Measurements from ENCODE around the gene HUNK. TPM values are rescaled to one million over a fixed set of nuclear protein-coding genes. Genes with fewer than 3 reads are reported as not detected.

The HUNK gene
- total and polyA plus RNA-seq, 2 of the 8 experiments (the other 6 are each of a cell fraction or from before 2014, with no cell fraction given), result 1.9 to 10.2 TPM

DNA sequence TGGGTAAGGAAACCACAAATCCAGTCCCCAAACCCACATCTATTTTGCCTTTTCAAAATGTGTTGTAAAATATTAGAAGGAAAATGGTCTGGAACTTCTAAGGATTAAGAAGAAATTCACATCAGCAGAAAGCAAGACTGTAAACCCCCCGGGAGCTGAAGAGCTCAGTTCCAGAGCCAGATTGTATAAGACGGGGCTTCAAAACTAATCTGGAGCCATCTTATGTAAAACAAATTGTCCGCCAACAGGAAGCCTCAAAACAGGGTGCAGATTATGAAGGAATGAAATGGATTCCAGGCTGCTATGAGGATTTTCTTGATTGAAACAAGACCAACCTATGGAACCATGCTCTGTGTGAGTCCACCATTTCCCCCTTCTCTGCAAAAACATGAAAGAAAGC, 25.1 kb upstream of the HUNK start:
- Histone ChIP-seq H2AFZ (ENCODE audit: low read length) (no peak overlapping the region), H2BK12ac (ENCODE audit: low read depth, low read length) (no peak overlapping the region), H3K14ac (ENCODE audit: insufficient read length) (no peak overlapping the region), H3K18ac (ENCODE audit: extremely low read depth, low read length) (no peak overlapping the region), H3K23me2 (ENCODE audit: low read depth, low read length) (no peaks in the 10 kb centered on the region), H3K56ac (replicated peaks; ENCODE audit: insufficient read length, low read depth, low read length) (no peak overlapping the region), H2BK20ac (ENCODE audit: low read length) (no peak overlapping the region), H3K9me3 (ENCODE audit: insufficient read depth in 2 of 2, low read depth in 1 of 2, low read length in 1 of 2) (no peaks in the 10 kb centered on the region), H3K4ac (replicated peaks; ENCODE audit: insufficient read length, low read depth, low read length) (no peak overlapping the region), H3K23ac (ENCODE audit: insufficient read length) (no peak overlapping the region), H3K27ac (ENCODE audit: low read depth, low read length) (no peak overlapping the region), H3K9ac (replicated peaks in 1 of 4; ENCODE audit: extremely low read depth in 1 of 4, low read depth in 3 of 4, low read length in 3 of 4) (no peak overlapping the region), H3K4me3 (ENCODE audit: extremely low read depth in 1 of 4, insufficient read depth in 2 of 4, low read depth in 3 of 4, low read length in 4 of 4) (no peak overlapping the region), H4K5ac (ENCODE audit: insufficient read length, low read depth, low read length) (no peak overlapping the region), H3K79me2 (ENCODE audit: control insufficient read depth in 1 of 2, insufficient read depth in 2 of 2, low read length in 2 of 2) (no peaks in the 10 kb centered on the region), H4K8ac (ENCODE audit: extremely low read depth, insufficient read depth, low read length) (no peak overlapping the region), H3K4me2 (ENCODE audit: insufficient read depth in 1 of 2, low read depth in 2 of 2, low read length in 2 of 2) (no peak overlapping the region), H2BK15ac (ENCODE audit: low read length) (no peak overlapping the region), H3K36me3 (ENCODE audit: control insufficient read depth in 2 of 4, insufficient read depth in 4 of 4, low read length in 3 of 4) (no peaks in the 10 kb centered on the region), H4K91ac (replicated peaks; ENCODE audit: insufficient read length, low read length) (no peak overlapping the region), H2BK120ac (replicated peaks; ENCODE audit: low read depth, low read length) (no peak overlapping the region), H2AK5ac (ENCODE audit: low read depth, low read length) (no peak overlapping the region), H4K20me1 (replicated peaks in 1 of 2; ENCODE audit: control insufficient read depth in 1 of 2, insufficient read depth in 2 of 2, low read length in 2 of 2) (no peaks in the 10 kb centered on the region), H3K27me3 (replicated peaks in 1 of 4; ENCODE audit: control insufficient read depth in 3 of 4, extremely low read depth in 1 of 4, insufficient read depth in 3 of 4, low read length in 3 of 4) (no peaks in the 10 kb centered on the region), H3K79me1 (ENCODE audit: low read depth, low read length) (no peaks in the 10 kb centered on the region), H2BK5ac (ENCODE audit: low read depth, low read length) (no peak overlapping the region), H3K4me1 (replicated peaks in 1 of 4; ENCODE audit: control insufficient read depth in 3 of 4, insufficient read depth in 4 of 4, low read length in 3 of 4) (peaks cover 0 to 6% (median 3%) of the 10 kb centered on the region in 4 experiments; a peak in 4 of 7 replicates)
- DNase-seq (ENCODE audit: low read depth in 1 of 2, low spot score in 2 of 2), result peak in 1 of 2 experiments; percentile 2
- ChIA-PET CTCF (ENCODE audit: partially characterized antibody) (interaction anchor here (1.9 to 3.1 kb wide), 2 partner anchors 18 to 62 kb away, joined by 6 to 9 read pairs; no protein-coding TSS in a partner anchor), POLR2A (ENCODE audit: partially characterized antibody) (no interaction called here)
- WGBS, 2 experiments (ENCODE audit: extremely low coverage in 1 of 2, insufficient coverage in 1 of 2, insufficient read length in 1 of 2, insufficient replicate concordance in 2 of 2, low coverage in 1 of 2, low lambda C conversion rate in 2 of 2, missing lambda C conversion rate in 1 of 2), result 93% methylated on average over 3 of the region's 3 CpGs; no CpG with 5 or more reads in 1 of the 2 experiments
- FAIRE-seq, result no peak
- no peak for TF ChIP-seq POLR2AphosphoS5 (IDR thresholded peaks at IDR 0.05; ENCODE audit: low read depth, low read length)
- no peak for TF ChIP-seq CBX5 (IDR thresholded peaks at IDR 0.05; ENCODE audit: low read depth, low read length)
- no peak for TF ChIP-seq NANOG (IDR thresholded peaks at IDR 0.05; ENCODE audit: insufficient read depth, low read depth, low read length, poor library complexity, severe bottlenecking)
- no peak for TF ChIP-seq KDM4A (IDR thresholded peaks at IDR 0.05; ENCODE audit: low read depth, low read length, severe bottlenecking)
- no peak for TF ChIP-seq CTBP2 (IDR thresholded peaks at IDR 0.05; ENCODE audit: borderline replicate concordance, insufficient read depth, insufficient read length, low read length)
- TF ChIP-seq HDAC2 (IDR thresholded peaks at IDR 0.05; ENCODE audit: borderline replicate concordance in 1 of 2, low read depth in 2 of 2, low read length in 2 of 2), result no peak
- TF ChIP-seq JUND (IDR thresholded peaks at IDR 0.05; ENCODE audit: low read length), result no peak
- TF ChIP-seq KDM5A (IDR thresholded peaks at IDR 0.05; ENCODE audit: low read length), result no peak
- TF ChIP-seq, protein P1, sequence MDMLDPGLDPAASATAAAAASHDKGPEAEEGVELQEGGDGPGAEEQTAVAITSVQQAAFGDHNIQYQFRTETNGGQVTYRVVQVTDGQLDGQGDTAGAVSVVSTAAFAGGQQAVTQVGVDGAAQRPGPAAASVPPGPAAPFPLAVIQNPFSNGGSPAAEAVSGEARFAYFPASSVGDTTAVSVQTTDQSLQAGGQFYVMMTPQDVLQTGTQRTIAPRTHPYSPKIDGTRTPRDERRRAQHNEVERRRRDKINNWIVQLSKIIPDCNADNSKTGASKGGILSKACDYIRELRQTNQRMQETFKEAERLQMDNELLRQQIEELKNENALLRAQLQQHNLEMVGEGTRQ (IDR thresholded peaks at IDR 0.05; ENCODE audit: low read length), result no peak
- TF ChIP-seq EGR1 (IDR thresholded peaks at IDR 0.05; ENCODE audit: borderline replicate concordance, low read depth, low read length), result no peak
- TF ChIP-seq GTF2F1 (IDR thresholded peaks at IDR 0.05; ENCODE audit: borderline replicate concordance, low read depth, low read length), result no peak
- no peak for TF ChIP-seq MAFK (IDR thresholded peaks at IDR 0.05; ENCODE audit: low read depth, low read length)
